ENCODE results near the gene INPP5E. TPM values are rescaled to one million over a fixed set of nuclear protein-coding genes. Genes with fewer than 3 reads are reported as not detected.

The INPP5E gene
- total RNA-seq, 2 donors from 2014 or later = 6.4 to 9.1 TPM

- DNase-seq (ENCODE audit: low spot score) = no peak
- H3K36me3 ChIP-seq = peaks cover 86% of the 10 kb centered on the region
These were observed 15.7 kb upstream of the INPP5E start for GRCh38 chr9:136455043-136456002.

GRCh38 chr9:136454026-136454796 lies 14.6 kb upstream of the INPP5E start:
- no peaks in the 10 kb centered on the region for H3K4me1 ChIP-seq
- DNase-seq (ENCODE audit: low spot score) = no peak
- TF ChIP-seq, protein P1, sequence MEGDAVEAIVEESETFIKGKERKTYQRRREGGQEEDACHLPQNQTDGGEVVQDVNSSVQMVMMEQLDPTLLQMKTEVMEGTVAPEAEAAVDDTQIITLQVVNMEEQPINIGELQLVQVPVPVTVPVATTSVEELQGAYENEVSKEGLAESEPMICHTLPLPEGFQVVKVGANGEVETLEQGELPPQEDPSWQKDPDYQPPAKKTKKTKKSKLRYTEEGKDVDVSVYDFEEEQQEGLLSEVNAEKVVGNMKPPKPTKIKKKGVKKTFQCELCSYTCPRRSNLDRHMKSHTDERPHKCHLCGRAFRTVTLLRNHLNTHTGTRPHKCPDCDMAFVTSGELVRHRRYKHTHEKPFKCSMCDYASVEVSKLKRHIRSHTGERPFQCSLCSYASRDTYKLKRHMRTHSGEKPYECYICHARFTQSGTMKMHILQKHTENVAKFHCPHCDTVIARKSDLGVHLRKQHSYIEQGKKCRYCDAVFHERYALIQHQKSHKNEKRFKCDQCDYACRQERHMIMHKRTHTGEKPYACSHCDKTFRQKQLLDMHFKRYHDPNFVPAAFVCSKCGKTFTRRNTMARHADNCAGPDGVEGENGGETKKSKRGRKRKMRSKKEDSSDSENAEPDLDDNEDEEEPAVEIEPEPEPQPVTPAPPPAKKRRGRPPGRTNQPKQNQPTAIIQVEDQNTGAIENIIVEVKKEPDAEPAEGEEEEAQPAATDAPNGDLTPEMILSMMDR (IDR thresholded peaks at IDR 0.05) = no peak

More at GRCh38 chr9:136455043-136456002, 15.7 kb upstream of the INPP5E start:
- no peak overlapping the region for H3K27ac ChIP-seq
- no peaks in the 10 kb centered on the region for H3K9me3 ChIP-seq
- TF ChIP-seq, protein P1 (IDR thresholded peaks at IDR 0.05) = no peak
- no peaks in the 10 kb centered on the region for H3K4me1 ChIP-seq
- no peaks in the 10 kb centered on the region for H3K27me3 ChIP-seq
- H3K4me3 ChIP-seq = no peak overlapping the region

GRCh38 chr9:136453326-136453725 lies 13.7 kb upstream of the INPP5E start:
- peaks cover 86% of the 10 kb centered on the region for H3K36me3 ChIP-seq
- H3K9me3 ChIP-seq = no peaks in the 10 kb centered on the region
- TF ChIP-seq, protein P1 (IDR thresholded peaks at IDR 0.05) = no peak
- no peak overlapping the region for H3K4me3 ChIP-seq
- H3K27me3 ChIP-seq = no peaks in the 10 kb centered on the region
- no peaks in the 10 kb centered on the region for H3K4me1 ChIP-seq
- no peak overlapping the region for H3K27ac ChIP-seq
- no peak for DNase-seq (ENCODE audit: low spot score)

More at GRCh38 chr9:136454026-136454796, 14.6 kb upstream of the INPP5E start:
- H3K27me3 ChIP-seq = no peaks in the 10 kb centered on the region
- H3K9me3 ChIP-seq = no peaks in the 10 kb centered on the region
- H3K36me3 ChIP-seq = peaks cover 86% of the 10 kb centered on the region
- no peak overlapping the region for H3K27ac ChIP-seq
- H3K4me3 ChIP-seq = no peak overlapping the region

GRCh38 chr9:136451221-136451877 lies 11.7 kb upstream of the INPP5E start:
- no peaks in the 10 kb centered on the region for H3K9me3 ChIP-seq
- H3K4me3 ChIP-seq = no peak overlapping the region
- no peak for DNase-seq (ENCODE audit: low spot score)
- H3K27me3 ChIP-seq = no peaks in the 10 kb centered on the region
- H3K27ac ChIP-seq = no peak overlapping the region
- peaks cover 86% of the 10 kb centered on the region for H3K36me3 ChIP-seq
- TF ChIP-seq, protein P1 (IDR thresholded peaks at IDR 0.05) = no peak
- no peaks in the 10 kb centered on the region for H3K4me1 ChIP-seq

GRCh38 chr9:136448655-136449054 lies 9.0 kb upstream of the INPP5E start:
- DNase-seq (ENCODE audit: low spot score) = no peak
- no peak overlapping the region for H3K27ac ChIP-seq
- no peak overlapping the region for H3K4me3 ChIP-seq
- no peaks in the 10 kb centered on the region for H3K9me3 ChIP-seq
- peaks cover 85% of the 10 kb centered on the region for H3K36me3 ChIP-seq
- TF ChIP-seq, protein P1 (IDR thresholded peaks at IDR 0.05) = no peak
- H3K27me3 ChIP-seq = no peaks in the 10 kb centered on the region
- no peaks in the 10 kb centered on the region for H3K4me1 ChIP-seq
